Smooth muscle cell (in vitro differentiated cells): ENCODE measurements around the gene ZNF516. TPM values are rescaled to one million over a fixed set of nuclear protein-coding genes. Genes with fewer than 3 reads are reported as not detected.

ENCODE experiments used
- DNase-seq: peaks from one replicate; lab custom pipeline; 2025; ENCODE audit not compliant: unreplicated experiment; lab: John Stamatoyannopoulos, UW
- H2AFZ ChIP-seq: fragments of 200-600 bp; sonication (generic); 2 replicates; pipeline ENCODE4 v1.6.0; 2016; ENCODE audit warnings: antibody characterized with exemption, low read depth, mild to moderate bottlenecking
- H3F3A ChIP-seq: fragments of 200-600 bp; sonication (generic); 2 replicates; pipeline ENCODE4 v1.6.0; 2017; ENCODE audit warnings: antibody characterized with exemption, low read depth
- H3K27ac ChIP-seq: fragments of 200-600 bp; sonication (generic); 2 replicates; pipeline ENCODE4 v1.5.1; 2016; ENCODE audit warnings: low read depth, mild to moderate bottlenecking
- H3K27me3 ChIP-seq: fragments of 200-600 bp; sonication (generic); 2 replicates; pipeline ENCODE4 v1.6.1; 2016; ENCODE audit warnings: low read depth, mild to moderate bottlenecking
- H3K36me3 ChIP-seq: fragments of 200-600 bp; sonication (generic); 2 replicates; pipeline ENCODE4 v1.5.1; 2016; ENCODE audit warnings: low read depth
- H3K4me1 ChIP-seq: fragments of 200-600 bp; sonication (generic); 2 replicates; pipeline ENCODE4 v1.5.1; 2016; ENCODE audit warnings: low read depth
- H3K4me2 ChIP-seq: fragments of 200-600 bp; sonication (generic); 2 replicates; pipeline ENCODE4 v1.6.0; 2016; ENCODE audit warnings: mild to moderate bottlenecking
- H3K4me3 ChIP-seq: fragments of 200-600 bp; sonication (generic); 2 replicates; pipeline ENCODE4 v1.5.1; 2016; ENCODE audit warnings: mild to moderate bottlenecking
- H3K79me2 ChIP-seq: fragments of 200-600 bp; sonication (generic); 2 replicates; pipeline ENCODE4 v1.6.0; 2016; ENCODE audit warnings: low read depth, mild to moderate bottlenecking
- H3K9ac ChIP-seq: fragments of 200-600 bp; sonication (generic); 2 replicates; pipeline ENCODE4 v1.6.0; 2016; ENCODE audit warnings: low read depth
- H3K9me3 ChIP-seq: fragments of 200-600 bp; sonication (generic); replicated peaks from 2 replicates; pipeline ENCODE4 v1.5.1; 2016; ENCODE audit warnings: low read depth
- H4K20me1 ChIP-seq: fragments of 200-600 bp; sonication (generic); 2 replicates; pipeline ENCODE4 v1.6.0; 2016; ENCODE audit warnings: low read depth
- CTCF ChIP-seq: fragments of 200-600 bp; sonication (generic); IDR thresholded peaks from 2 replicates; pipeline ENCODE4 v1.5.1; 2017; ENCODE audit warnings: borderline replicate concordance, mild to moderate bottlenecking, antibody characterized with exemption; ENCODE audit not compliant: insufficient read depth, poor library complexity, severe bottlenecking
- WGBS: methylation state at CpG from one replicate; pipeline ENCODE4 v1.1.7; 2016; ENCODE audit warnings: low lambda C conversion rate; 5-methylcytosine and 5-hydroxymethylcytosine counted together
- polyA plus RNA-seq: library from polyadenylated mRNA; unstranded; fragments of >200 nt; fragmentation: Nextera tagmentation; extraction: Ambion mirVana; gene quantifications from 2 replicates; pipeline ENCODE4 v1.2.1, GENCODE V29; 2016
- total RNA-seq: library from RNA; depleted of rRNA; stranded (reverse); fragments of >200 nt; gene quantifications from 2 replicates; pipeline ENCODE4 v1.2.3, GENCODE V29; 2014

ZNF516 gene
- total and polyA plus RNA-seq, 2 experiments from 2014 or later = 15.6 to 24.2 TPM

GRCh38 chr18:76432274-76432755 lies 62.7 kb downstream of the ZNF516 start:
- no peak overlapping the region for H3K4me3 ChIP-seq
- H3K9me3 ChIP-seq = no peaks in the 10 kb centered on the region
- H4K20me1 ChIP-seq = peaks cover 100% of the 10 kb centered on the region
- H3K4me2 ChIP-seq = no peak overlapping the region
- no peaks in the 10 kb centered on the region for H3K4me1 ChIP-seq
- peaks cover 94% of the 10 kb centered on the region for H3K79me2 ChIP-seq
- DNase-seq = no peak
- H3K27me3 ChIP-seq = no peaks in the 10 kb centered on the region
- no peak overlapping the region for H2AFZ ChIP-seq
- WGBS = 99% methylated on average over 10 of the region's 10 CpGs
- no peaks in the 10 kb centered on the region for H3K36me3 ChIP-seq
- no peak overlapping the region for H3K9ac ChIP-seq
- TF ChIP-seq CTCF = no peak
- no peaks in the 10 kb centered on the region for H3F3A ChIP-seq
- no peak overlapping the region for H3K27ac ChIP-seq

GRCh38 chr18:76431437-76432273 lies 63.4 kb downstream of the ZNF516 start:
- H3K4me1 ChIP-seq = no peaks in the 10 kb centered on the region
- H3K27me3 ChIP-seq = no peaks in the 10 kb centered on the region
- H2AFZ ChIP-seq = no peak overlapping the region
- whole genome bisulfite sequencing = 97% methylated on average over 29 of the region's 29 CpGs
- no peaks in the 10 kb centered on the region for H3K36me3 ChIP-seq
- H4K20me1 ChIP-seq = peaks cover 100% of the 10 kb centered on the region
- TF ChIP-seq CTCF = no peak
- no peak overlapping the region for H3K4me3 ChIP-seq
- H3K9ac ChIP-seq = no peak overlapping the region
- H3K4me2 ChIP-seq = no peak overlapping the region
- H3F3A ChIP-seq = no peaks in the 10 kb centered on the region
- H3K9me3 ChIP-seq = no peaks in the 10 kb centered on the region
- H3K79me2 ChIP-seq = peaks cover 95% of the 10 kb centered on the region
- no peak overlapping the region for H3K27ac ChIP-seq
- no peak for DNase-seq

- H3K36me3 ChIP-seq = no peaks in the 10 kb centered on the region
- H3K27me3 ChIP-seq = no peaks in the 10 kb centered on the region
- no peak for DNase-seq
- peaks cover 9% of the 10 kb centered on the region for H3K4me1 ChIP-seq
- no peak for TF ChIP-seq CTCF
- no peak overlapping the region for H3K4me3 ChIP-seq
- H3F3A ChIP-seq = no peaks in the 10 kb centered on the region
- no peak overlapping the region for H2AFZ ChIP-seq
- H3K4me2 ChIP-seq = no peak overlapping the region
- no peak overlapping the region for H3K9ac ChIP-seq
- no peak overlapping the region for H3K27ac ChIP-seq
- H3K9me3 ChIP-seq = no peaks in the 10 kb centered on the region
- H4K20me1 ChIP-seq = peaks cover 100% of the 10 kb centered on the region
- peaks cover 94% of the 10 kb centered on the region for H3K79me2 ChIP-seq
- WGBS = 96% methylated on average over 4 of the region's 4 CpGs
Measured at GRCh38 chr18:76430636-76431035, 64.4 kb downstream of the ZNF516 start.
